PC-9 (cell line): ENCODE results near the gene OR1D5. TPM values are rescaled to one million over a fixed set of nuclear protein-coding genes. Genes with fewer than 3 reads are reported as not detected.
"Not testable (repeated sequence)": the region's sequence is repeated elsewhere in the genome, so short reads cannot be mapped to it uniquely, and the experiment has no call there.

Source experiments
- Bru-seq: library from RNA; stranded (reverse); fragments of 400-500 nt; gene quantifications from one replicate; lab custom pipeline; 2021; lab: Mats Ljungman, UMichigan
- BruChase-seq, 2 experiments: library from RNA; stranded (reverse); fragments of 400-500 nt; gene quantifications; one replicate each; lab custom pipeline; 2021; lab: Mats Ljungman, UMichigan
- BruUV-seq: library from RNA; stranded (reverse); fragments of 400-500 nt; replicated peaks from 2 replicates; lab custom pipeline; 2021; lab: Mats Ljungman, UMichigan
- CTCF ChIA-PET: fragments of 300-600 bp; sonication (Branson Sonifier 250); formaldehyde crosslinking; loops from one replicate; lab custom pipeline; 2022; ENCODE audit warnings: antibody characterized with exemption; lab: Charles Lee
- POLR2A ChIA-PET: fragments of 300-600 bp; sonication (Branson Sonifier 250); formaldehyde crosslinking; loops from one replicate; lab custom pipeline; 2022; ENCODE audit warnings: antibody characterized with exemption; ENCODE audit not compliant: unreplicated experiment; lab: Charles Lee
- DNase-seq, 2 experiments: peaks; one replicate each; pipeline versions ENCODE4 v3.0.0 to v3.0.0-alpha.2; 2015 to 2022; ENCODE audit warnings: mixed read lengths in 1 of 2
- H2AFZ ChIP-seq: fragments of 200-600 bp; sonication (generic); 2 replicates; pipeline ENCODE4 v1.8.1; 2017; ENCODE audit warnings: antibody characterized with exemption
- H3F3A ChIP-seq: fragments of 200-600 bp; sonication (generic); 2 replicates; pipeline ENCODE4 v1.8.1; 2017; ENCODE audit warnings: antibody characterized with exemption, mild to moderate bottlenecking, low read depth; ENCODE audit not compliant: insufficient read depth
- H3K27ac ChIP-seq: fragments of 200-600 bp; sonication (generic); 2 replicates; pipeline ENCODE4 v1.6.1; 2016; ENCODE audit warnings: mixed run types
- H3K27me3 ChIP-seq: fragments of 200-600 bp; sonication (generic); 2 replicates; pipeline ENCODE4 v1.6.1; 2016; ENCODE audit warnings: low read depth, mixed run types; ENCODE audit not compliant: insufficient read depth
- H3K36me3 ChIP-seq: fragments of 200-600 bp; sonication (generic); 2 replicates; pipeline ENCODE4 v1.6.1; 2016; ENCODE audit warnings: low read depth, mixed run types
- H3K4me1 ChIP-seq: fragments of 200-600 bp; sonication (generic); replicated peaks from 2 replicates; pipeline ENCODE4 v1.6.1; 2016; ENCODE audit warnings: mixed run types; ENCODE audit not compliant: insufficient read depth
- H3K4me2 ChIP-seq: fragments of 200-600 bp; sonication (generic); 2 replicates; pipeline ENCODE4 v1.6.1; 2017; ENCODE audit warnings: mixed run types
- H3K4me3 ChIP-seq: fragments of 200-600 bp; sonication (generic); 2 replicates; pipeline ENCODE4 v1.6.1; 2016; ENCODE audit warnings: mixed run types
- H3K79me2 ChIP-seq: fragments of 200-600 bp; sonication (generic); 2 replicates; pipeline ENCODE4 v1.6.1; 2017; ENCODE audit warnings: low read depth, mixed run types
- H3K9me2 ChIP-seq: fragments of 200-600 bp; sonication (generic); 2 replicates; pipeline ENCODE4 v1.8.1; 2017; ENCODE audit warnings: mild to moderate bottlenecking; ENCODE audit not compliant: insufficient read depth
- H3K9me3 ChIP-seq: fragments of 200-600 bp; sonication (generic); 2 replicates; pipeline ENCODE4 v1.8.1; 2016; ENCODE audit warnings: low read depth; ENCODE audit not compliant: insufficient read depth
- H4K20me1 ChIP-seq: fragments of 200-600 bp; sonication (generic); 2 replicates; pipeline ENCODE4 v1.8.1; 2017; ENCODE audit not compliant: insufficient read depth
- CTCF ChIP-seq: fragments of 200-600 bp; sonication (generic); conservative IDR thresholded peaks from 2 replicates; pipeline ENCODE4 v1.6.1; 2017; ENCODE audit warnings: mixed run types, antibody characterized with exemption, mild to moderate bottlenecking, moderate library complexity
- EZH2 ChIP-seq: fragments of 200-600 bp; sonication (generic); IDR thresholded peaks from 2 replicates; pipeline ENCODE4 v1.8.0; 2017; ENCODE audit warnings: antibody characterized with exemption, low read depth
- intact Hi-C: fragments of 100-400 bp; cut with micrococcal nuclease; formaldehyde crosslinking; loops from one replicate; pipeline ENCODE4 v1.10.0; 2022; ENCODE audit not compliant: unreplicated experiment
- long read RNA-seq: library from polyadenylated mRNA; stranded (forward); transcript quantifications from one replicate; pipeline ENCODE4 v2.0.0, GENCODE V29; 2022
- total RNA-seq: library from RNA; stranded (reverse); gene quantifications from 2 replicates; pipeline ENCODE4 v1.2.3, GENCODE V29; 2021

The OR1D5 gene
- not detected in 2 replicates for total RNA-seq
- Bru-seq, nascent RNA, result not detected
- not detected for BruChase-seq, experiment 1, labeled RNA remaining after a 2-hour chase
- not detected for BruChase-seq, experiment 2, labeled RNA remaining after a 6-hour chase
- long read RNA-seq, result 0 reads

GRCh38 chr17:3063507-3063906 lies at the start of gene OR1D5:
Gene OR1D5 (minus strand): TSS chr17:3063607. CDS start chr17:3063607, 0 bp downstream.
- H3K4me1 ChIP-seq, H3K79me2 ChIP-seq, H3K36me3 ChIP-seq, intact Hi-C loops, POLR2A ChIA-PET, CTCF ChIA-PET, H3K4me3 ChIP-seq, H3K27ac ChIP-seq, H3K4me2 ChIP-seq, H3K27me3 ChIP-seq, DNase-seq, BruUV-seq, H3F3A ChIP-seq, H4K20me1 ChIP-seq, H3K9me2 ChIP-seq, H2AFZ ChIP-seq, H3K9me3 ChIP-seq: not testable (repeated sequence)

GRCh38 chr17:3104322-3104721 lies 40.9 kb upstream of the OR1D5 start, which contains the start of gene OR1D2:
Gene OR1D2 (minus strand): TSS chr17:3104422. CDS start chr17:3092996, 11,426 bp downstream.
- ChIA-PET CTCF (no interaction called here), POLR2A (no interaction called here)
- H3K9me3 ChIP-seq, result no peaks in the 10 kb centered on the region
- no peaks in the 10 kb centered on the region for H3K36me3 ChIP-seq
- no peaks in the 10 kb centered on the region for H3K4me1 ChIP-seq
- no peak within 1 kb of the TSS for H3K4me2 ChIP-seq
- no peaks in the 10 kb centered on the region for H3K9me2 ChIP-seq
- no peaks in the 10 kb centered on the region for H4K20me1 ChIP-seq
- H3F3A ChIP-seq, result no peaks in the 10 kb centered on the region
- H3K4me3 ChIP-seq, result no peak within 1 kb of the TSS
- intact Hi-C loops, result no loop called here
- no peak within 1 kb of the TSS for H3K27ac ChIP-seq
- no peaks in the 10 kb centered on the region for H3K79me2 ChIP-seq
- H2AFZ ChIP-seq, result no peak within 1 kb of the TSS
- no peak for DNase-seq
- H3K27me3 ChIP-seq, result peaks cover 84% of the 10 kb centered on the region
- TF ChIP-seq CTCF (no peak), EZH2 (no peak)
- no TSS peak for BruUV-seq

- H3K9me2 ChIP-seq, H3K4me2 ChIP-seq, H3K36me3 ChIP-seq, BruUV-seq, CTCF ChIA-PET, H3F3A ChIP-seq, H3K9me3 ChIP-seq, intact Hi-C loops, H2AFZ ChIP-seq, H3K79me2 ChIP-seq, H3K4me3 ChIP-seq, H4K20me1 ChIP-seq, H3K4me1 ChIP-seq, H3K27ac ChIP-seq, POLR2A ChIA-PET, DNase-seq: not testable (repeated sequence)
- peaks cover 55% of the 10 kb centered on the region for H3K27me3 ChIP-seq
These were observed 10.4 kb upstream of the OR1D5 start for GRCh38 chr17:3073850-3074249.

- H3K79me2 ChIP-seq, BruUV-seq, H4K20me1 ChIP-seq, H3K4me2 ChIP-seq, H3F3A ChIP-seq, CTCF ChIA-PET, intact Hi-C loops, POLR2A ChIA-PET, H3K4me3 ChIP-seq, H3K27ac ChIP-seq, H3K4me1 ChIP-seq, H3K9me3 ChIP-seq, H3K27me3 ChIP-seq, H3K9me2 ChIP-seq, H2AFZ ChIP-seq, H3K36me3 ChIP-seq, DNase-seq: not testable (repeated sequence)
These were observed 1.8 kb upstream of the OR1D5 start for GRCh38 chr17:3065192-3065591.

- DNase-seq, H3K36me3 ChIP-seq, POLR2A ChIA-PET, H3K9me3 ChIP-seq, H3K79me2 ChIP-seq, H3K27ac ChIP-seq, H3F3A ChIP-seq, H3K9me2 ChIP-seq, intact Hi-C loops, H4K20me1 ChIP-seq, H3K4me1 ChIP-seq, H2AFZ ChIP-seq, H3K27me3 ChIP-seq, BruUV-seq, H3K4me2 ChIP-seq, H3K4me3 ChIP-seq, CTCF ChIA-PET: not testable (repeated sequence)
These were observed 506 bp downstream of the OR1D5 start for GRCh38 chr17:3062824-3063377.

GRCh38 chr17:3054868-3055267 lies 8.5 kb downstream of the OR1D5 start:
- intact Hi-C loops, H3K36me3 ChIP-seq, H3K4me3 ChIP-seq, H3K9me3 ChIP-seq, H3K4me2 ChIP-seq, H3K4me1 ChIP-seq, H3K27ac ChIP-seq, CTCF ChIA-PET, BruUV-seq, H3F3A ChIP-seq, POLR2A ChIA-PET, H4K20me1 ChIP-seq, DNase-seq, H3K9me2 ChIP-seq, H2AFZ ChIP-seq, H3K79me2 ChIP-seq, H3K27me3 ChIP-seq: not testable (repeated sequence)
